Liver (tissue), 9 donors: ENCODE data around the gene FAM110A. TPM values are rescaled to one million over a fixed set of nuclear protein-coding genes. Genes with fewer than 3 reads are reported as not detected.

Experiments used
- DNase-seq: peaks from one replicate; pipeline ENCODE4 v3.0.0-alpha.2; 2017; ENCODE audit warnings: low spot score
- H3K27ac ChIP-seq, 2 donors: one replicate each; pipeline ENCODE4 v1.7.0; 2013; ENCODE audit warnings: inconsistent platforms in 2 of 2, low read length in 2 of 2, control low read depth in 1 of 2, low read depth in 1 of 2, mild to moderate bottlenecking in 1 of 2
- H3K27me3 ChIP-seq, 4 donors: one replicate each; pipeline versions ENCODE4 v1.6.1 to v1.7.0; 2013; ENCODE audit warnings: low read length in 3 of 4, inconsistent platforms in 1 of 4, mild to moderate bottlenecking in 1 of 4, moderate library complexity in 1 of 4; ENCODE audit not compliant: control insufficient read depth in 4 of 4, insufficient read depth in 4 of 4
- H3K36me3 ChIP-seq, 4 donors: one replicate each; pipeline versions ENCODE4 v1.6.1 to v1.7.0; 2013; ENCODE audit warnings: low read length in 3 of 4, mild to moderate bottlenecking in 3 of 4, low read depth in 1 of 4, moderate library complexity in 1 of 4; ENCODE audit not compliant: control insufficient read depth in 4 of 4, insufficient read depth in 3 of 4
- H3K4me1 ChIP-seq, 4 donors: one replicate each; pipeline versions ENCODE4 v1.6.1 to v1.7.0; 2013; ENCODE audit warnings: low read length in 3 of 4, mild to moderate bottlenecking in 3 of 4, moderate library complexity in 1 of 4; ENCODE audit not compliant: control insufficient read depth in 4 of 4, insufficient read depth in 4 of 4
- H3K4me3 ChIP-seq, 3 donors: one replicate each; pipeline versions ENCODE4 v1.6.1 to v1.7.0; 2013; ENCODE audit warnings: low read length in 3 of 3, control low read depth in 1 of 3, low read depth in 1 of 3, mild to moderate bottlenecking in 1 of 3
- H3K9ac ChIP-seq, 2 donors: one replicate each; pipeline ENCODE4 v1.7.0; 2013; ENCODE audit warnings: low read length in 2 of 2, mild to moderate bottlenecking in 2 of 2, moderate library complexity in 2 of 2, control low read depth in 1 of 2, low read depth in 1 of 2
- H3K9me3 ChIP-seq, 4 donors: one replicate each; pipeline versions ENCODE4 v1.6.1 to v1.7.0; 2013; ENCODE audit warnings: low read length in 3 of 4; ENCODE audit not compliant: control insufficient read depth in 4 of 4
- EGR1 ChIP-seq, 2 donors: IDR thresholded peaks; 2 replicates each; pipeline ENCODE4 v1.6.1; 2016 to 2018; ENCODE audit warnings: antibody characterized with exemption in 2 of 2, low read depth in 2 of 2
- FOXA1 ChIP-seq: IDR thresholded peaks from 2 replicates; pipeline ENCODE4 v1.6.1; 2016; ENCODE audit warnings: antibody characterized with exemption
- FOXA2 ChIP-seq: IDR thresholded peaks from 2 replicates; pipeline ENCODE4 v1.6.1; 2016; ENCODE audit warnings: antibody characterized with exemption
- GABPA ChIP-seq, 2 donors: IDR thresholded peaks in 1 of 2; conservative IDR thresholded peaks in 1 of 2; 2 replicates each; pipeline ENCODE4 v1.6.1; 2016; ENCODE audit warnings: antibody characterized with exemption in 2 of 2, mild to moderate bottlenecking in 1 of 2, moderate library complexity in 1 of 2
- HNF4A ChIP-seq, 2 donors: conservative IDR thresholded peaks; 2 replicates each; pipeline ENCODE4 v1.6.1; 2016; ENCODE audit warnings: antibody characterized with exemption in 2 of 2, mild to moderate bottlenecking in 2 of 2
- HNF4G ChIP-seq: IDR thresholded peaks from 2 replicates; pipeline ENCODE4 v1.6.1; 2016; ENCODE audit warnings: antibody characterized with exemption
- JUND ChIP-seq, 2 donors: IDR thresholded peaks; 2 replicates each; pipeline ENCODE4 v1.6.1; 2016; ENCODE audit warnings: antibody characterized with exemption in 2 of 2
- NR2F2 ChIP-seq: IDR thresholded peaks from 2 replicates; pipeline ENCODE4 v1.6.1; 2016; ENCODE audit warnings: antibody characterized with exemption
- RAD21 ChIP-seq, 2 donors: IDR thresholded peaks; 2 replicates each; pipeline ENCODE4 v1.6.1; 2016; ENCODE audit warnings: antibody characterized with exemption in 2 of 2, mild to moderate bottlenecking in 2 of 2
- RXRA ChIP-seq, 2 donors: IDR thresholded peaks; 2 replicates each; pipeline ENCODE4 v1.6.1; 2017 to 2018; ENCODE audit warnings: antibody characterized with exemption in 2 of 2, mild to moderate bottlenecking in 1 of 2
- SP1 ChIP-seq: IDR thresholded peaks from 2 replicates; pipeline ENCODE4 v1.6.1; 2018; ENCODE audit warnings: antibody characterized with exemption, mild to moderate bottlenecking
- TAF1 ChIP-seq: conservative IDR thresholded peaks from 2 replicates; pipeline ENCODE4 v1.6.1; 2016; ENCODE audit warnings: antibody characterized with exemption, mild to moderate bottlenecking
- WGBS: extraction: QIAGEN DNeasy Blood & Tissue Kit; methylation state at CpG from one replicate; pipeline ENCODE4 v1.1.7; 2013; 5-methylcytosine and 5-hydroxymethylcytosine counted together
- polyA plus RNA-seq, 2 donors: library from polyadenylated mRNA; stranded (reverse) in 1 of 2; unstranded in 1 of 2; fragments of 200-250 nt in 1 of 2; fragments of >200 nt in 1 of 2; fragmentation: Nextera tagmentation in 1 of 2; extraction: Ambion mirVana in 1 of 2; gene quantifications; one replicate each; pipeline versions ENCODE4 v1.2.1 to v1.2.3, GENCODE V29; 2013 to 2015
- total RNA-seq, 2 donors: library from RNA; depleted of rRNA; stranded (reverse); fragments of >200 nt; gene quantifications; one replicate each; pipeline ENCODE4 v1.2.3, GENCODE V29; 2014
- TF ChIP-seq, protein P1 (sequence below): fragments of 150-350 bp; IDR thresholded peaks from 2 replicates; pipeline ENCODE4 v1.5.1; 2017; ENCODE audit warnings: improper control_type of control experiment, low read depth, low read length; ENCODE audit not compliant: missing input control
- TF ChIP-seq, protein P2 (sequence below): IDR thresholded peaks from 2 replicates; pipeline ENCODE4 v1.6.1; 2016; ENCODE audit warnings: antibody characterized with exemption, mild to moderate bottlenecking
- TF ChIP-seq, protein P3 (sequence below): IDR thresholded peaks from 2 replicates; pipeline ENCODE4 v1.6.1; 2016; ENCODE audit warnings: antibody characterized with exemption
- donor health status: healthy.
- donor health status: healthy.
- donor health status: healthy.
- donor health status: healthy.
- donor health status: healthy.

Gene FAM110A
- total and polyA plus RNA-seq, 4 donors = 1.2 to 6.7 (median 2.0) TPM

DNA sequence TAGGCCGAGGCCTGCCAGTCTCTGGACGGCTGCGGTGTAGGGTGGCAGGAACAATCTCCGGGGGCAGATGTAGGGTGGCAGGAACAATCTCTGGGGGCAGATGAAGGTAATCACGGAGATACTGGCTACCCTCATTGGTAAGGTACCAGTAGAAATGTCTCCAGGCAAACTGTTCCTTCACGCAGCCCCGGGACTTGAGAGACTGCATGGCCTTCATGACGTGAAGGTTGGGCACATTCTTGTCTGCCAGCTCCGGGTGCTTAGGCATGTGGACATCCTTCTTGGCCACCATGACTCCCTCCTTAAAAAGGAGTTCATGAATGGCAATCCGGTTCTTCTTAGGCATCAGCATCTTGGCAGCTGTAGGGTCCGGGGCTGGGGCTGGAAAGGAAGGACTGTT is 6.1 kb downstream of the FAM110A start:
- H3K9ac ChIP-seq = no peak overlapping the region
- no peaks in the 10 kb centered on the region for H3K27me3 ChIP-seq
- H3K36me3 ChIP-seq = no peaks in the 10 kb centered on the region
- WGBS = 94% methylated on average over 11 of the region's 11 CpGs
- TF ChIP-seq FOXA1 = no peak
- TF ChIP-seq FOXA2 = no peak
- no peak for TF ChIP-seq RAD21 (IDR thresholded peaks at IDR 0.05)
- no peak for TF ChIP-seq RXRA (IDR thresholded peaks at IDR 0.05)
- no peak for TF ChIP-seq EGR1 (IDR thresholded peaks at IDR 0.05; ENCODE audit: low read depth in 2 of 2)
- no peak for TF ChIP-seq SP1
- TF ChIP-seq, protein P1, sequence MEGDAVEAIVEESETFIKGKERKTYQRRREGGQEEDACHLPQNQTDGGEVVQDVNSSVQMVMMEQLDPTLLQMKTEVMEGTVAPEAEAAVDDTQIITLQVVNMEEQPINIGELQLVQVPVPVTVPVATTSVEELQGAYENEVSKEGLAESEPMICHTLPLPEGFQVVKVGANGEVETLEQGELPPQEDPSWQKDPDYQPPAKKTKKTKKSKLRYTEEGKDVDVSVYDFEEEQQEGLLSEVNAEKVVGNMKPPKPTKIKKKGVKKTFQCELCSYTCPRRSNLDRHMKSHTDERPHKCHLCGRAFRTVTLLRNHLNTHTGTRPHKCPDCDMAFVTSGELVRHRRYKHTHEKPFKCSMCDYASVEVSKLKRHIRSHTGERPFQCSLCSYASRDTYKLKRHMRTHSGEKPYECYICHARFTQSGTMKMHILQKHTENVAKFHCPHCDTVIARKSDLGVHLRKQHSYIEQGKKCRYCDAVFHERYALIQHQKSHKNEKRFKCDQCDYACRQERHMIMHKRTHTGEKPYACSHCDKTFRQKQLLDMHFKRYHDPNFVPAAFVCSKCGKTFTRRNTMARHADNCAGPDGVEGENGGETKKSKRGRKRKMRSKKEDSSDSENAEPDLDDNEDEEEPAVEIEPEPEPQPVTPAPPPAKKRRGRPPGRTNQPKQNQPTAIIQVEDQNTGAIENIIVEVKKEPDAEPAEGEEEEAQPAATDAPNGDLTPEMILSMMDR = no peak
- TF ChIP-seq GABPA (IDR thresholded peaks at IDR 0.05 in 1 of 2, conservative IDR thresholded peaks at IDR 0.05 in 1 of 2) = no peak
- TF ChIP-seq HNF4G = no peak
- TF ChIP-seq HNF4A (conservative IDR thresholded peaks at IDR 0.05) = no peak
- TF ChIP-seq JUND (IDR thresholded peaks at IDR 0.05) = no peak
- H3K4me1 ChIP-seq = peaks cover 9 to 23% (median 13%) of the 10 kb centered on the region in 4 donors
- no peak overlapping the region for H3K27ac ChIP-seq
- DNase-seq = no peak
- no peaks in the 10 kb centered on the region for H3K9me3 ChIP-seq
- H3K4me3 ChIP-seq = no peak overlapping the region

DNA sequence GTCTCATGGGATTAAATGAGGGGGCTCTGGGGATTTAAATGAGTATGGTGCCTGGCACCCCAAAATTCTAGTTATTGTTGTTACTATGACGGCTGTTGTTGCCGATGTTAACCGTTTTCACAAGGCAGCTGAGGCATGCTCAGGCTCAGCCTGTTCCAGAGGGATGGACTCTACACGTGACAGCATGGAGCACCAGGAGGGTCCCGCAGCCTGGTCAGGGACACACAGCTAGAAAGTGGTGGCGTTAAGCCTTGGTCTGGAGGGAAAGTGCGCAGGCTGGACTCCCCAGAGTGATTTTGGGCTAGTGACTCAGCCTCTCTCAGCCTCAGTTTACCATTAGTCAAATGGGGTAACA is 7.0 kb downstream of the FAM110A start:
- Histone ChIP-seq H3K27ac (no peak overlapping the region), H3K36me3 (peaks cover 0 to 1% (median 0%) of the 10 kb centered on the region in 4 donors), H3K4me1 (peaks cover 5 to 26% (median 9%) of the 10 kb centered on the region in 4 donors), H3K4me3 (no peak overlapping the region), H3K27me3 (no peaks in the 10 kb centered on the region), H3K9ac (no peak overlapping the region), H3K9me3 (no peaks in the 10 kb centered on the region)
- DNase-seq = no peak
- WGBS = 94% methylated on average over 7 of the region's 7 CpGs
- TF ChIP-seq JUND (IDR thresholded peaks at IDR 0.05) (no peak), RAD21 (IDR thresholded peaks at IDR 0.05) (no peak), HNF4A (conservative IDR thresholded peaks at IDR 0.05) (no peak), EGR1 (IDR thresholded peaks at IDR 0.05; ENCODE audit: low read depth in 2 of 2) (no peak), FOXA1 (no peak), NR2F2 (no peak), TAF1 (no peak), FOXA2 (no peak)
- TF ChIP-seq, protein P1 = no peak
- TF ChIP-seq, protein P2, sequence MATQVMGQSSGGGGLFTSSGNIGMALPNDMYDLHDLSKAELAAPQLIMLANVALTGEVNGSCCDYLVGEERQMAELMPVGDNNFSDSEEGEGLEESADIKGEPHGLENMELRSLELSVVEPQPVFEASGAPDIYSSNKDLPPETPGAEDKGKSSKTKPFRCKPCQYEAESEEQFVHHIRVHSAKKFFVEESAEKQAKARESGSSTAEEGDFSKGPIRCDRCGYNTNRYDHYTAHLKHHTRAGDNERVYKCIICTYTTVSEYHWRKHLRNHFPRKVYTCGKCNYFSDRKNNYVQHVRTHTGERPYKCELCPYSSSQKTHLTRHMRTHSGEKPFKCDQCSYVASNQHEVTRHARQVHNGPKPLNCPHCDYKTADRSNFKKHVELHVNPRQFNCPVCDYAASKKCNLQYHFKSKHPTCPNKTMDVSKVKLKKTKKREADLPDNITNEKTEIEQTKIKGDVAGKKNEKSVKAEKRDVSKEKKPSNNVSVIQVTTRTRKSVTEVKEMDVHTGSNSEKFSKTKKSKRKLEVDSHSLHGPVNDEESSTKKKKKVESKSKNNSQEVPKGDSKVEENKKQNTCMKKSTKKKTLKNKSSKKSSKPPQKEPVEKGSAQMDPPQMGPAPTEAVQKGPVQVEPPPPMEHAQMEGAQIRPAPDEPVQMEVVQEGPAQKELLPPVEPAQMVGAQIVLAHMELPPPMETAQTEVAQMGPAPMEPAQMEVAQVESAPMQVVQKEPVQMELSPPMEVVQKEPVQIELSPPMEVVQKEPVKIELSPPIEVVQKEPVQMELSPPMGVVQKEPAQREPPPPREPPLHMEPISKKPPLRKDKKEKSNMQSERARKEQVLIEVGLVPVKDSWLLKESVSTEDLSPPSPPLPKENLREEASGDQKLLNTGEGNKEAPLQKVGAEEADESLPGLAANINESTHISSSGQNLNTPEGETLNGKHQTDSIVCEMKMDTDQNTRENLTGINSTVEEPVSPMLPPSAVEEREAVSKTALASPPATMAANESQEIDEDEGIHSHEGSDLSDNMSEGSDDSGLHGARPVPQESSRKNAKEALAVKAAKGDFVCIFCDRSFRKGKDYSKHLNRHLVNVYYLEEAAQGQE = no peak
- TF ChIP-seq, protein P3, sequence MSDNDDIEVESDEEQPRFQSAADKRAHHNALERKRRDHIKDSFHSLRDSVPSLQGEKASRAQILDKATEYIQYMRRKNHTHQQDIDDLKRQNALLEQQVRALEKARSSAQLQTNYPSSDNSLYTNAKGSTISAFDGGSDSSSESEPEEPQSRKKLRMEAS = no peak
